ENCODE results near the gene RUVBL2.

RUVBL2 gene

DNA sequence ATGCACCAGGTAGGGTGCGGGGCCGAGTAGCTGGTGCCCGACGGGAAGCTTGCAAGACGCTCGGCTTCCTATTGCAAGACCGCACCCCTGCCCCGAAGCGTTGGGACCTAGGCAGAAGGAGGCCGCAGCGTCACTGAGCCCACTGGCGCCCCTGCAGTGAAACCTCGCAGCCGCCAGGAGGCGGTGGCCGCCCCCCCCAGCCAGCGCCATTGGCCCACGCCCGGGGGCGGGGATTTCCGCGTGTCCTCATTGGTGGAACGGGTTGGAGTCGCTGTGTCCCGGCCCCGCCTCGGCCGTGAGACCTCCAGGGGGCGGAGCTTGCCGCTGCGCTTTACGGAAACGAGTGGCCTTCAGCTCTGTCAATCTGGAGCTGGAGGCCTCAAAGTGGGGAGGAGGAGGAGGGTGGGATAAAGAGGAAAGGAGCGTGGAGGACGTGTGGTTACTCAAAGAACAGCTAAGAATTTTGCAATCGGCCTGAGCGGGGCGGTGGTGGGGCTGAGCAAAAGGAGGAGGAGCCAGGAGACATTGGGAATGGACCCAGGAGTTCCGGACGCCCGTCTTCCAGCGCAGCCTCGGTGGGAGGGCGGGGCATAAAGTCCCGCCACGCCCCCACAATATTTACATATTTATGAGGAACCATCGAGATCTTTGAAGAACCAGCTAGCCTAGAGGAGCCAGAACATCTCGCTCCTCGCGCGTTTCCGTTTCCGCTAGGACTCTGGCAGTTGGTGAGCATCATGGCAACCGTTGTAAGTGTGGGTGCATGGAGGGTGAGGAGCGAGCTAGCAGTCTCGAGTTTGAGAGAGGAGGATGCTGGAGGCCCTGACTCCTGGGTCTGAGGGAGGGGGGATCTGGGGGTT, at the start of gene RUVBL2, which contains the start of gene GYS1:
TSS of gene RUVBL2 (plus strand) at position 713 of the 860 bp plus-strand sequence. CDS start at position 738, 25 bp downstream.
TSS of gene GYS1 (minus strand) at position 135 of the 860 bp plus-strand sequence. CDS start 197 bp downstream, outside the sequence.
- H3K36me3 Mint-ChIP-seq (ENCODE audit: low read depth) = peaks cover 26% of the 10 kb centered on the region
- H3K4me1 Mint-ChIP-seq (ENCODE audit: low read depth) = peaks cover 25% of the 10 kb centered on the region
- H3K27ac Mint-ChIP-seq = peak within 1 kb of the TSS; percentile 97
- DNase-seq (ENCODE audit: low spot score) = peak; percentile 99
- H3K4me3 Mint-ChIP-seq = peak within 1 kb of the TSS; percentile 90
- H3K9me3 Mint-ChIP-seq = no peaks in the 10 kb centered on the region
- no peaks in the 10 kb centered on the region for H3K27me3 Mint-ChIP-seq (ENCODE audit: low read depth)

DNA sequence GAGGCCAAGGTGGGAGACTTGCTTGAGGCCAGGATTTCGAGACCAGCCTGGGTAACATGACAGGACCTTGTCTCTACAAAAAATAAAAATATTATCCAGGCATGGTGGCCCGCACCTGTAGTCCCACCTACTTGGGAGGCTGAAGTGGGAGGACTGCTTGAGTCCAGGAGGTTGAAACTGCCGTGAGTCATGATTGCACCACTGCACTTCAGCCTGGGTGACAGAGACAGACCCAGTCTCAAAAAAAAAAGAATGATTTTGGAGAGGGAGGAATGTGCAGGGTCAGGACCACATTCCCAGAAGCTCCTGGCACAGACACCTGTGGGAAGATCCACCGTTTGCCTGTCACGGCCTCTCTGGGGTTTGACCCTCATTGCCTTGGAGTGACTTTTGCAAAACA, 48.3 kb upstream of the RUVBL2 start:
- Mint-ChIP-seq H3K36me3 (ENCODE audit: low read depth) (no peaks in the 10 kb centered on the region), H3K4me1 (ENCODE audit: low read depth) (no peaks in the 10 kb centered on the region), H3K27ac (no peak overlapping the region), H3K4me3 (no peak overlapping the region), H3K27me3 (ENCODE audit: low read depth) (no peaks in the 10 kb centered on the region), H3K9me3 (peaks cover 7% of the 10 kb centered on the region)
- DNase-seq (ENCODE audit: low spot score) = no peak

DNA sequence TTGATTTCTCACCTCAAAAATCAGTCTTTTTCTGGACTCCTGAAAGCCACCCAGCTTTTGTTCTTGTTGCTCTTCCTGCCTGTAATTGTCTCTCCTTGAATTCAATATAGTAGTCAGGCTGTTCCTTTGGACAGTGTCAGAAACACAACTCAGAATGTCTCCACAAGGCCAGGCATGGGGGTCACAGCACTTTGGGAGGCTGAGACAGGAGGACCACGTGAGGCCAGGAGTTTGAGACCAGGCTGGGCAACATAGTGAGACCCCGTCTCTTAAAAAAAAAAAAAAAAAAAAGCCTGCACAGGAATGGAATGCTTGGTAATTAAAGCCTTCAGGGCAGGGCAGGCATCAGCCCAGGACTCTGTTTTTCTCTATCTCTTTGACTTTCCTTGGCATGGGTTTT, 47.9 kb upstream of the RUVBL2 start:
- Mint-ChIP-seq H3K4me3 (no peak overlapping the region), H3K4me1 (ENCODE audit: low read depth) (no peaks in the 10 kb centered on the region), H3K27me3 (ENCODE audit: low read depth) (no peaks in the 10 kb centered on the region), H3K27ac (no peak overlapping the region), H3K36me3 (ENCODE audit: low read depth) (no peaks in the 10 kb centered on the region), H3K9me3 (peaks cover 7% of the 10 kb centered on the region)
- DNase-seq (ENCODE audit: low spot score) = no peak

GRCh38 chr19:48946463-48947257, 47.0 kb upstream of the RUVBL2 start:
- H3K9me3 Mint-ChIP-seq = peaks cover 7% of the 10 kb centered on the region
- H3K27ac Mint-ChIP-seq = no peak overlapping the region
- no peaks in the 10 kb centered on the region for H3K36me3 Mint-ChIP-seq (ENCODE audit: low read depth)
- H3K27me3 Mint-ChIP-seq (ENCODE audit: low read depth) = no peaks in the 10 kb centered on the region
- H3K4me1 Mint-ChIP-seq (ENCODE audit: low read depth) = no peaks in the 10 kb centered on the region
- H3K4me3 Mint-ChIP-seq = no peak overlapping the region
- DNase-seq (ENCODE audit: low spot score) = no peak

DNA sequence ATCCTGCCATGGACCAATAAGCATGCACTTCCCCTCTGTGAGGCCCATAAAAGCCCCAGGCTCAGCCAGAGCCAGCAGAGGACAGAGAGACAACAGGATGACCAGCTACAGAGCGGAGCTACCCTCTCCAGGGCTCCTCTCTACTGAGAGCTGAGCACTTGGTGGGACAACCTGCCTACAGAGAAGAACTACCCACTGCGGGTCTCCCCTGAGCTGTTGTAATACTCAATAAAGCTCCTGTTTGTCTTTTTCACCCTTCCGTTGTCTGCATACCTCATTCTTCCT, 46.5 kb upstream of the RUVBL2 start:
- H3K4me3 Mint-ChIP-seq = no peak overlapping the region
- H3K9me3 Mint-ChIP-seq = peaks cover 7% of the 10 kb centered on the region
- no peak overlapping the region for H3K27ac Mint-ChIP-seq
- H3K4me1 Mint-ChIP-seq (ENCODE audit: low read depth) = no peaks in the 10 kb centered on the region
- no peaks in the 10 kb centered on the region for H3K27me3 Mint-ChIP-seq (ENCODE audit: low read depth)
- no peak for DNase-seq (ENCODE audit: low spot score)
- H3K36me3 Mint-ChIP-seq (ENCODE audit: low read depth) = no peaks in the 10 kb centered on the region

GRCh38 chr19:48950159-48950558, 43.5 kb upstream of the RUVBL2 start:
- no peak overlapping the region for H3K27ac Mint-ChIP-seq
- peaks cover 5% of the 10 kb centered on the region for H3K4me1 Mint-ChIP-seq (ENCODE audit: low read depth)
- no peak overlapping the region for H3K4me3 Mint-ChIP-seq
- peaks cover 4% of the 10 kb centered on the region for H3K36me3 Mint-ChIP-seq (ENCODE audit: low read depth)
- no peak for DNase-seq (ENCODE audit: low spot score)
- peaks cover 7% of the 10 kb centered on the region for H3K9me3 Mint-ChIP-seq
- no peaks in the 10 kb centered on the region for H3K27me3 Mint-ChIP-seq (ENCODE audit: low read depth)

DNA sequence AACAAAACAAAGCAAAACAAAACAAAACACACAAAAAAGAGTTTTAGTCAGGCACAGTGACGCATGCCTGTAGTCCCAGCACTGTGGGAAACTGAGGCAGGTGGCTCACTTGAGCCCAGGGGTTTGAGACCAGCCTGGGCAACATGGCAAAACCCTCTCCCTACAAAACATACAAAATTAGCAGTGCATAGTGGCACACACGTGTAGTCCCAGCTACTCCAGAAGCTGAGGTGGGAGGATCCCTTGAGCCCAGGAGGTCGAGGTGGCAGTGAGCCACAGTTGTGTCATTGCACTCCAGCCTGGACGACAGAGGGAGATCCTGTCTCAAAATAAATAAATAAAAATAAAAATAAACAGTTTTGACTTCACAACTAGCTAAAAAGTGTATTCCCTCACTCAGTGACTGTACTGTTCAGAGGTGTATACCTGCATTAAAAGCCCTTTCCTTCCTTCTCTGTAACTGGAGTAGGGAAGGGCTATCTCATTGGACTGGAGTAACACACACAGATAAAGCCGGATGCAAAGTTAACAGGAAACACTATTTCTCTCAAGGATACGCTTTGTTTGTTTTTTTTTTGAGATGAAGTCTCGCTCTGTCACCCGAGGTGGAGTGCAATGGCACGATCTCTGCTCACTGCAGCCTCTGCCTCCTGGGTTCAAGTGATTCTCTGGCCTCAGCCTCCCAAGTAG, 42.7 kb upstream of the RUVBL2 start:
- peaks cover 11% of the 10 kb centered on the region for H3K36me3 Mint-ChIP-seq (ENCODE audit: low read depth)
- H3K4me3 Mint-ChIP-seq = no peak overlapping the region
- H3K9me3 Mint-ChIP-seq = peaks cover 7% of the 10 kb centered on the region
- H3K27ac Mint-ChIP-seq = no peak overlapping the region
- peaks cover 11% of the 10 kb centered on the region for H3K4me1 Mint-ChIP-seq (ENCODE audit: low read depth)
- no peak for DNase-seq (ENCODE audit: low spot score)
- no peaks in the 10 kb centered on the region for H3K27me3 Mint-ChIP-seq (ENCODE audit: low read depth)

DNA sequence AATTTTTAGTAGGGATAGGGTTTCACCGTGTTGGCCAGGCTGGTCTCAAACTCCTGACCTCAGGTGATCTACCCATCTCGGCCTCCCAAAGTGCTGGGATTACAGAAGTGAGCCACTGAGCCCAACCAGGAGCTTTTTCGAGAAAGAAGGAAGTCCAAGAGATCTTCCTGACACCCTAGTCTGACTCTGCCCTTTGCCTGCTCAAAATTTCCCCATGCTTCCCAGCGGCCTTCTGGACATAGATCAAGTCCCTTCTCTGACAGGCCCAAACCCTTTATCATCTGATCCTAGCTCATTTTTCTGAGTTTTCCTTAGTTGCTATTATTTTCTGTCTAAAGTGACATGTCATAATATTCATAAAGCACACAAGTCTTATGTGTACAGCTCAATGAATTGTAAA, 40.5 kb upstream of the RUVBL2 start:
- peak overlapping the region; percentile 12 for H3K4me3 Mint-ChIP-seq

GRCh38 chr19:48953990-48954594, 39.6 kb upstream of the RUVBL2 start:
- no peaks in the 10 kb centered on the region for H3K27me3 Mint-ChIP-seq (ENCODE audit: low read depth)
- DNase-seq (ENCODE audit: low spot score) = no peak
- peaks cover 26% of the 10 kb centered on the region for H3K4me1 Mint-ChIP-seq (ENCODE audit: low read depth)
- peaks cover 37% of the 10 kb centered on the region for H3K36me3 Mint-ChIP-seq (ENCODE audit: low read depth)
- peak overlapping the region; percentile 96 for H3K27ac Mint-ChIP-seq
- H3K4me3 Mint-ChIP-seq = peak overlapping the region; percentile 92
- H3K9me3 Mint-ChIP-seq = no peaks in the 10 kb centered on the region

More for the DNA sequence above, 40.5 kb upstream of the RUVBL2 start:
- H3K36me3 Mint-ChIP-seq (ENCODE audit: low read depth) = peaks cover 30% of the 10 kb centered on the region
- peaks cover 24% of the 10 kb centered on the region for H3K4me1 Mint-ChIP-seq (ENCODE audit: low read depth)
- peaks cover 2% of the 10 kb centered on the region for H3K9me3 Mint-ChIP-seq
- H3K27me3 Mint-ChIP-seq (ENCODE audit: low read depth) = no peaks in the 10 kb centered on the region
- H3K27ac Mint-ChIP-seq = no peak overlapping the region
- DNase-seq (ENCODE audit: low spot score) = no peak

DNA sequence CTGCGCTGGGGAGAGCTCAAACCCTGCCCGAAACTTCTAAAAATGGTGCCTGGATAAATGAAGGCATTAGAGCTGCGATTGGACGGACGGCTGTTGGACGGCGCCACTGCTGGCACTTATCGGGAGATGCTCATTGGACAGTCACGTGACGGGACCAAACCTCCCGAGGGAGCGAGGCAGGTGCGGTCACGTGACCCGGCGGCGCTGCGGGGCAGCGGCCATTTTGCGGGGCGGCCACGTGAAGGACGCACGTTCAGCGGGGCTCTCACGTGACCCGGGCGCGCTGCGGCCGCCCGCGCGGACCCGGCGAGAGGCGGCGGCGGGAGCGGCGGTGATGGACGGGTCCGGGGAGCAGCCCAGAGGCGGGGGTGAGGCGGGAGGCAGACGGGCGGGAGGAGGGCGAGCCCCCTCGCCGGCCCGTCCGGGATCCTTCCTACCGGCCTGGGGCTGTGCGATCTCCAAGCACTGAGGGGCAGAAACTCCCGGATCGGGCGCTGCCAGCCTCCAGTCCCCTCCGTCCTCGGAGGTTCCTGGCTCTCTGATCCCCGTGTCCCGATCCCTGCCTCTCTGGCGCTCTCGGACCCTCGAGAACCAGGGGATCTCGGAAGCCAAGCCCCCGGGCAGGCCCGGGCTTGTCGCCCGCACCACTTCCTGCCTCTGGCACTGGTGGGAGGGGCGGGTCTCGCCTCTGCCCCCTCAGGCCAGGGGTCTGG, 38.9 kb upstream of the RUVBL2 start, which contains the start of gene BAX:
TSS of gene BAX (plus strand) at position 281 of the 713 bp plus-strand sequence. CDS start at position 335, 54 bp downstream.
- H3K4me1 Mint-ChIP-seq (ENCODE audit: low read depth) = peaks cover 28% of the 10 kb centered on the region
- H3K36me3 Mint-ChIP-seq (ENCODE audit: low read depth) = peaks cover 40% of the 10 kb centered on the region
- peak within 1 kb of the TSS; percentile 96 for H3K27ac Mint-ChIP-seq
- peak; percentile 96 for DNase-seq (ENCODE audit: low spot score)
- H3K4me3 Mint-ChIP-seq = peak within 1 kb of the TSS; percentile 93
- H3K9me3 Mint-ChIP-seq = no peaks in the 10 kb centered on the region
- H3K27me3 Mint-ChIP-seq (ENCODE audit: low read depth) = no peaks in the 10 kb centered on the region

- no peaks in the 10 kb centered on the region for H3K9me3 Mint-ChIP-seq
- peaks cover 30% of the 10 kb centered on the region for H3K4me1 Mint-ChIP-seq (ENCODE audit: low read depth)
- no peak for DNase-seq (ENCODE audit: low spot score)
- H3K27ac Mint-ChIP-seq = peak overlapping the region; percentile 86
- H3K36me3 Mint-ChIP-seq (ENCODE audit: low read depth) = peaks cover 42% of the 10 kb centered on the region
- H3K4me3 Mint-ChIP-seq = peak overlapping the region; percentile 93
- H3K27me3 Mint-ChIP-seq (ENCODE audit: low read depth) = no peaks in the 10 kb centered on the region
Observed at GRCh38 chr19:48955308-48955958, 38.3 kb upstream of the RUVBL2 start.

DNA sequence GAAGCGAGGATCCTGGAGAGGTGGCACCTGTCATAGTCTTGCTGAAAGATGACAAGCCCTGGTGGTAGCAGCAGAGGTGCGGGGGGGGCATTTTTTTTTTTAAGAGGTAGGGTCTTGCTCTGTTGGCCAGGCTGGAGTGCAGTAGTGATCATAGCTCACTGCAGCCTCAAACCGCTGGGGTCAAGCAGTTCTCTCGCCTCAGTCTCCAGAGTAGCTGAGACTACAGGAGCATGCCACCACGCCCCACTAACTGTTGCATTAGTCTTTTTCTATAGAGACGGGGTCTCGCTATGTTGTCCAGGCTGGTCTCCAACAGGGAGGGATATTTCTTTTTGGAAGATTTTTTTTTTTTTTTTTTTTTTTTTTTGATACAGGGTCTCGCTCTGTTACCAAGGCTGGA, 35.7 kb upstream of the RUVBL2 start:
- peak overlapping the region; percentile 31 for H3K27ac Mint-ChIP-seq
- peaks cover 54% of the 10 kb centered on the region for H3K36me3 Mint-ChIP-seq (ENCODE audit: low read depth)

More for the DNA sequence above, 35.7 kb upstream of the RUVBL2 start:
- Mint-ChIP-seq H3K4me3 (peak overlapping the region; percentile 20), H3K4me1 (ENCODE audit: low read depth) (peaks cover 45% of the 10 kb centered on the region), H3K27me3 (ENCODE audit: low read depth) (no peaks in the 10 kb centered on the region), H3K9me3 (no peaks in the 10 kb centered on the region)
- no peak for DNase-seq (ENCODE audit: low spot score)

Data from T-helper 2 cell treated with Interferon-gamma antibody and Interleukin-4, amounts not matched to agents 5 μg/mL and 100 μg/mL, for 36 hours (primary cell).